ENCODE results near the gene IL1RL1. TPM values are rescaled to one million over a fixed set of nuclear protein-coding genes. Genes with fewer than 3 reads are reported as not detected.

The IL1RL1 gene
- total and polyA plus RNA-seq, 4 donors: 0.17 to 1.1 TPM; not detected in 2

GRCh38 chr2:102359527-102359926 is 48.2 kb downstream of the IL1RL1 start:
- DNase-seq (ENCODE audit: low read depth in 4 of 6, low spot score in 6 of 6): no peak
- H3K4me1 ChIP-seq (ENCODE audit: control insufficient read depth, insufficient read depth, low read length): peaks cover 7% of the 10 kb centered on the region

GRCh38 chr2:102361632-102362241 is 50.4 kb downstream of the IL1RL1 start:
- Histone ChIP-seq H3K4me1 (ENCODE audit: control insufficient read depth, insufficient read depth, low read length) (no peaks in the 10 kb centered on the region), H3K36me3 (ENCODE audit: control insufficient read depth, insufficient read depth, low read length) (no peaks in the 10 kb centered on the region), H3K9me3 (ENCODE audit: control insufficient read depth, insufficient read depth, low read length) (peaks cover 9% of the 10 kb centered on the region), H3K27ac (ENCODE audit: low read depth, low read length) (no peak overlapping the region), H3K4me3 (ENCODE audit: low read depth, low read length) (no peak overlapping the region), H3K27me3 (ENCODE audit: control insufficient read depth, insufficient read depth, low read length) (no peaks in the 10 kb centered on the region)
- no peak for DNase-seq (ENCODE audit: low read depth in 4 of 6, low spot score in 6 of 6)
- WGBS (ENCODE audit: insufficient coverage): no CpG with 5 or more reads among the region's 5 CpGs

More at GRCh38 chr2:102359527-102359926, 48.2 kb downstream of the IL1RL1 start:
- H3K27ac ChIP-seq (ENCODE audit: low read depth, low read length): no peak overlapping the region
- peaks cover 5% of the 10 kb centered on the region for H3K27me3 ChIP-seq (ENCODE audit: control insufficient read depth, insufficient read depth, low read length)
- no peak overlapping the region for H3K4me3 ChIP-seq (ENCODE audit: low read depth, low read length)
- no peaks in the 10 kb centered on the region for H3K36me3 ChIP-seq (ENCODE audit: control insufficient read depth, insufficient read depth, low read length)
- WGBS (ENCODE audit: insufficient coverage): no CpG with 5 or more reads among the region's 3 CpGs
- H3K9me3 ChIP-seq (ENCODE audit: control insufficient read depth, insufficient read depth, low read length): no peaks in the 10 kb centered on the region

GRCh38 chr2:102365763-102366162 is 54.4 kb downstream of the IL1RL1 start:
- Histone ChIP-seq H3K4me1 (ENCODE audit: control insufficient read depth, insufficient read depth, low read length) (no peaks in the 10 kb centered on the region), H3K4me3 (ENCODE audit: low read depth, low read length) (no peak overlapping the region), H3K9me3 (ENCODE audit: control insufficient read depth, insufficient read depth, low read length) (peaks cover 9% of the 10 kb centered on the region), H3K36me3 (ENCODE audit: control insufficient read depth, insufficient read depth, low read length) (no peaks in the 10 kb centered on the region), H3K27ac (ENCODE audit: low read depth, low read length) (no peak overlapping the region), H3K27me3 (ENCODE audit: control insufficient read depth, insufficient read depth, low read length) (no peaks in the 10 kb centered on the region)
- WGBS (ENCODE audit: insufficient coverage): 75% methylated on average over 1 of the region's 1 CpG
- DNase-seq (ENCODE audit: low read depth in 4 of 6, low spot score in 6 of 6): no peak

- H3K27ac ChIP-seq (ENCODE audit: low read depth, low read length): no peak overlapping the region
- 93% methylated on average over 2 of the region's 3 CpGs for WGBS (ENCODE audit: insufficient coverage)
- H3K4me1 ChIP-seq (ENCODE audit: control insufficient read depth, insufficient read depth, low read length): no peaks in the 10 kb centered on the region
- peaks cover 9% of the 10 kb centered on the region for H3K9me3 ChIP-seq (ENCODE audit: control insufficient read depth, insufficient read depth, low read length)
- no peak for DNase-seq (ENCODE audit: low read depth in 4 of 6, low spot score in 6 of 6)
- no peaks in the 10 kb centered on the region for H3K27me3 ChIP-seq (ENCODE audit: control insufficient read depth, insufficient read depth, low read length)
- H3K36me3 ChIP-seq (ENCODE audit: control insufficient read depth, insufficient read depth, low read length): no peaks in the 10 kb centered on the region
- no peak overlapping the region for H3K4me3 ChIP-seq (ENCODE audit: low read depth, low read length)
Observed at GRCh38 chr2:102366406-102367112, 55.2 kb downstream of the IL1RL1 start.

GRCh38 chr2:102367331-102367971 is 56.1 kb downstream of the IL1RL1 start:
- 83% methylated on average over 1 of the region's 6 CpGs for WGBS (ENCODE audit: insufficient coverage)
- no peak for DNase-seq (ENCODE audit: low read depth in 4 of 6, low spot score in 6 of 6)
- peaks cover 9% of the 10 kb centered on the region for H3K9me3 ChIP-seq (ENCODE audit: control insufficient read depth, insufficient read depth, low read length)
- H3K4me3 ChIP-seq (ENCODE audit: low read depth, low read length): no peak overlapping the region
- H3K36me3 ChIP-seq (ENCODE audit: control insufficient read depth, insufficient read depth, low read length): no peaks in the 10 kb centered on the region
- H3K27me3 ChIP-seq (ENCODE audit: control insufficient read depth, insufficient read depth, low read length): no peaks in the 10 kb centered on the region
- no peaks in the 10 kb centered on the region for H3K4me1 ChIP-seq (ENCODE audit: control insufficient read depth, insufficient read depth, low read length)
- no peak overlapping the region for H3K27ac ChIP-seq (ENCODE audit: low read depth, low read length)

GRCh38 chr2:102368461-102369109 is 57.2 kb downstream of the IL1RL1 start:
- Histone ChIP-seq H3K27ac (ENCODE audit: low read depth, low read length) (no peak overlapping the region), H3K9me3 (ENCODE audit: control insufficient read depth, insufficient read depth, low read length) (peaks cover 9% of the 10 kb centered on the region), H3K4me3 (ENCODE audit: low read depth, low read length) (no peak overlapping the region), H3K36me3 (ENCODE audit: control insufficient read depth, insufficient read depth, low read length) (no peaks in the 10 kb centered on the region), H3K4me1 (ENCODE audit: control insufficient read depth, insufficient read depth, low read length) (no peaks in the 10 kb centered on the region), H3K27me3 (ENCODE audit: control insufficient read depth, insufficient read depth, low read length) (no peaks in the 10 kb centered on the region)
- no peak for DNase-seq (ENCODE audit: low read depth in 4 of 6, low spot score in 6 of 6)
- WGBS (ENCODE audit: insufficient coverage): 91% methylated on average over 3 of the region's 5 CpGs

- H3K36me3 ChIP-seq (ENCODE audit: control insufficient read depth, insufficient read depth, low read length): no peaks in the 10 kb centered on the region
- no peak for DNase-seq (ENCODE audit: low read depth in 4 of 6, low spot score in 6 of 6)
- no peaks in the 10 kb centered on the region for H3K4me1 ChIP-seq (ENCODE audit: control insufficient read depth, insufficient read depth, low read length)
- no peak overlapping the region for H3K27ac ChIP-seq (ENCODE audit: low read depth, low read length)
- no peak overlapping the region for H3K4me3 ChIP-seq (ENCODE audit: low read depth, low read length)
- peaks cover 9% of the 10 kb centered on the region for H3K9me3 ChIP-seq (ENCODE audit: control insufficient read depth, insufficient read depth, low read length)
- no CpG with 5 or more reads among the region's 1 CpG for WGBS (ENCODE audit: insufficient coverage)
- no peaks in the 10 kb centered on the region for H3K27me3 ChIP-seq (ENCODE audit: control insufficient read depth, insufficient read depth, low read length)
Observed at GRCh38 chr2:102369866-102370265, 58.5 kb downstream of the IL1RL1 start.

GRCh38 chr2:102376052-102376591 is 64.8 kb downstream of the IL1RL1 start:
- Histone ChIP-seq H3K9me3 (ENCODE audit: control insufficient read depth, insufficient read depth, low read length) (no peaks in the 10 kb centered on the region), H3K36me3 (ENCODE audit: control insufficient read depth, insufficient read depth, low read length) (no peaks in the 10 kb centered on the region), H3K4me1 (ENCODE audit: control insufficient read depth, insufficient read depth, low read length) (no peaks in the 10 kb centered on the region), H3K4me3 (ENCODE audit: low read depth, low read length) (no peak overlapping the region), H3K27ac (ENCODE audit: low read depth, low read length) (no peak overlapping the region), H3K27me3 (ENCODE audit: control insufficient read depth, insufficient read depth, low read length) (no peaks in the 10 kb centered on the region)
- DNase-seq (ENCODE audit: low read depth in 4 of 6, low spot score in 6 of 6): no peak
- no CpG with 5 or more reads among the region's 1 CpG for WGBS (ENCODE audit: insufficient coverage)

GRCh38 chr2:102383722-102384121 is 72.4 kb downstream of the IL1RL1 start:
- no peak for DNase-seq (ENCODE audit: low read depth in 4 of 6, low spot score in 6 of 6)
- Histone ChIP-seq H3K27ac (ENCODE audit: low read depth, low read length) (no peak overlapping the region), H3K9me3 (ENCODE audit: control insufficient read depth, insufficient read depth, low read length) (peaks cover 7% of the 10 kb centered on the region), H3K4me3 (ENCODE audit: low read depth, low read length) (no peak overlapping the region), H3K27me3 (ENCODE audit: control insufficient read depth, insufficient read depth, low read length) (no peaks in the 10 kb centered on the region), H3K36me3 (ENCODE audit: control insufficient read depth, insufficient read depth, low read length) (no peaks in the 10 kb centered on the region), H3K4me1 (ENCODE audit: control insufficient read depth, insufficient read depth, low read length) (no peaks in the 10 kb centered on the region)
